ENCODE results near the gene ODAD3. TPM values are rescaled to one million over a fixed set of nuclear protein-coding genes. Genes with fewer than 3 reads are reported as not detected.

ODAD3 gene
- total RNA-seq, 6 experiments from 2014 or later: 0.21 to 0.73 (median 0.54) TPM

- intact Hi-C loops (cut with DNase I): no loop called here
- Histone ChIP-seq H3K27me3 (no peaks in the 10 kb centered on the region), H3K9me3 (no peaks in the 10 kb centered on the region), H3K4me3 (no peak overlapping the region), H3K27ac (peak overlapping the region in 1 of 3 donors; percentile 37), H3K4me1 (no peaks in the 10 kb centered on the region), H3K36me3 (peaks cover 0 to 5% (median 0%) of the 10 kb centered on the region in 4 donors)
- DNase-seq: no peak
- ATAC-seq: peak; percentile 71 to 90 (median 86)
- TF ChIP-seq POLR2A (IDR thresholded peaks at IDR 0.05) (no peak), CTCF (IDR thresholded peaks at IDR 0.05) (no peak)
- 43% methylated on average over 8 of the region's 9 CpGs for WGBS (ENCODE audit: insufficient coverage, low coverage, low lambda C conversion rate, missing lambda C conversion rate)
Measured at GRCh38 chr19:11404588-11405222, 30.2 kb downstream of the ODAD3 start.

- Histone ChIP-seq H3K4me1 (no peaks in the 10 kb centered on the region), H3K27me3 (no peaks in the 10 kb centered on the region), H3K27ac (no peak overlapping the region), H3K9me3 (no peaks in the 10 kb centered on the region), H3K36me3 (no peaks in the 10 kb centered on the region), H3K4me3 (no peak overlapping the region)
- no peak for DNase-seq
- 69% methylated on average over 3 of the region's 9 CpGs for WGBS (ENCODE audit: insufficient coverage, low coverage, low lambda C conversion rate, missing lambda C conversion rate)
- TF ChIP-seq POLR2A (IDR thresholded peaks at IDR 0.05): no peak
- TF ChIP-seq CTCF (IDR thresholded peaks at IDR 0.05): no peak
- intact Hi-C loops (cut with DNase I): no loop called here
- ATAC-seq: no peak
Measured at GRCh38 chr19:11401808-11402543, 32.9 kb downstream of the ODAD3 start.

DNA sequence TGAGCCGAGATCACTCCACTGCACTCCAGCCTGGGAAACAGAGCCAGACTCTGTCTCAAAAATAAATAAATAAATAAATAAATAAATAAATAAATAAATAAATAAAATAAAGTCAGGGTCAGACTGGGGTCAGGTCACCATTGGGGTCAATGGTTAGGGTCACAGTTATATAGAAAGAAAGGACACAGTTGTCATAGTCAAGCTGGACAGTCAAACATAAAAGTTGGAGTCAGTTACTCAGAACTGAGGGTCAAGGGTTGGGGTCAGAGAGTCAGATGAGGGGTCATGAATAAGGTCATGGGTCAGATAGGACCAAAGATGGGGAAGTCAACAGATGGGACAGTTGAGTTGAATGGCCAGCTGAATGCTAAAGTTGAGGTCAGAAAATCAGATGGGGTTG is 34.1 kb downstream of the ODAD3 start:
- H3K27me3 ChIP-seq: no peaks in the 10 kb centered on the region
- no peaks in the 10 kb centered on the region for H3K9me3 ChIP-seq
- 75% methylated on average over 1 of the region's 1 CpG for WGBS (ENCODE audit: insufficient coverage, low coverage, low lambda C conversion rate, missing lambda C conversion rate)
- H3K27ac ChIP-seq: no peak overlapping the region
- no peak for DNase-seq
- TF ChIP-seq CTCF (IDR thresholded peaks at IDR 0.05) (no peak), POLR2A (IDR thresholded peaks at IDR 0.05) (no peak)
- no peaks in the 10 kb centered on the region for H3K4me1 ChIP-seq
- no peaks in the 10 kb centered on the region for H3K36me3 ChIP-seq
- no peak overlapping the region for H3K4me3 ChIP-seq
- intact Hi-C loops (cut with DNase I): no loop called here
- ATAC-seq: no peak

- WGBS (ENCODE audit: insufficient coverage, low coverage, low lambda C conversion rate, missing lambda C conversion rate): no CpG with 5 or more reads among the region's 9 CpGs
- intact Hi-C loops (cut with DNase I): no loop called here
Measured at GRCh38 chr19:11399667-11400066, 35.3 kb downstream of the ODAD3 start.

More at GRCh38 chr19:11399667-11400066, 35.3 kb downstream of the ODAD3 start:
- no peaks in the 10 kb centered on the region for H3K36me3 ChIP-seq
- DNase-seq: no peak
- H3K9me3 ChIP-seq: no peaks in the 10 kb centered on the region
- H3K4me3 ChIP-seq: no peak overlapping the region
- H3K27me3 ChIP-seq: no peaks in the 10 kb centered on the region
- no peak overlapping the region for H3K27ac ChIP-seq
- TF ChIP-seq POLR2A (IDR thresholded peaks at IDR 0.05): no peak
- no peak for TF ChIP-seq CTCF (IDR thresholded peaks at IDR 0.05)
- peak in 1 of 4 donors; percentile 23 for ATAC-seq
- H3K4me1 ChIP-seq: no peaks in the 10 kb centered on the region

All from right lobe of liver (tissue), 6 donors.